CD4-positive, alpha-beta T cell treated with Interleukin-15 for 1 hour (primary cell): ENCODE measurements around the gene TBX22.
"Not testable (repeated sequence)": the region's sequence is repeated elsewhere in the genome, so short reads cannot be mapped to it uniquely, and the experiment has no call there.

Experiments used
- DNase-seq: peaks from one replicate; pipeline ENCODE4 v3.0.0-alpha.2; 2020

Gene TBX22

DNA sequence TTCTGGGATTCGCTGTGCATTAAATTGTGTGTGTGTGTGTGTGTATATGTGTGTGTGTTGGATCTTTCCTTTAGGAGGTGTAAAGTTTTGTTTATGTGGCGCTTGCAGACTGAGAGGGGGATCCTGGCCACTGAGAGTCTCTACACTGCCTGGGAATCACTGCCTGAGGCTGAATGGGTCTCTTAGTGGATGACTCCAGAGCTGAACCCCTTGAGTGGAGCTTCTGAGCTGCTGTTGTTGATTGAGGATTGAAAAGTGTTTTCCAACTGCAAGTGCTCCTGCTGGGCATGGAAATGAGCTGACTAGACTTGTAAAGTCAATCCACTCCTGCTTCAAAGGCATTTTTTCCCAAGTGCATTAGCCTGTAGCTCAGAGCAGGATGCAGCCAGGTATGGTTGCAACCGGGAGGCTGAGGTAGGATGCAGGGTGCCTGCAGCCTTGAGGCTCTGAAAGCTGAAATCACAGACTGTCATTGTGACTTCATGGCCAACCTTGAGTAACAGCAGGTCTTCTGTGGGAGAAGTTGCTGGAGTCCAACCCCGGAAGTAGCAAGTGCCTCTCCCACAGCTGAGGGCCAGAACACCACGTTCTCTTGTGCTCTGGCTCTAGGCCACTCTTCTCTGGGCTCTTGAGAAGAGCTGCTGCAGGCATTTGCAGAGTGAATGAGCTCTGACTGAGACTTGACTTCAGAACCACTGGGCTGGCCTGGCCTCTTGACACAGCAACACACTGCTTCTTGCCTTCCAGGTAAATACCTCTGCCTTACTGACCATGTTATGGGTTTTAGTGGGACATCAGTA, at the start of gene TBX22:
TBX22 (plus strand) TSS at position 613 of the 800 bp plus-strand sequence. CDS start 7,517 bp downstream, outside the sequence.
- no peak for DNase-seq

DNA sequence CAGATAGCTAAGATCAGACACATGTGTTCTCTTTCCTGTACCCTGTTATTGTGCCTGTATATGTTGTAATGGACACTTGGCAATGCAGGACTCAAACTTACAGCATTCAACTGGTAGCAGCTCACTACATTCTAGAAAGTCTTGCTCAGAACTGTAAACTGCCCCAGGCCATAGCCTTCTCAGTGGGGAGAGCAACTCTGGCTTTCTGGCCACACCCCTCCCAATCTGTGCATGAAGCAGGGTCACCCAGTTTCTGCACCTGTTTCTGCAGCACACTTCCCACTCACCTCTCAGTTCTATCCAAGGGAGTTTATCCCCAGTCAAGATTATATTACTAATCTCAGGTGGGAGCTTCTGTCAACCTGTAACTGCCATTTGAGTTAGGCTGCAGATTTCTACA, 38.9 kb upstream of the TBX22 start:
- no peak for DNase-seq

GRCh38 chrX:80004458-80004857, 10.1 kb upstream of the TBX22 start:
- no peak for DNase-seq

GRCh38 chrX:80011522-80011921, 3.0 kb upstream of the TBX22 start:
- DNase-seq, result no peak

GRCh38 chrX:80016182-80016581, 1.6 kb downstream of the TBX22 start:
- DNase-seq, result no peak

DNA sequence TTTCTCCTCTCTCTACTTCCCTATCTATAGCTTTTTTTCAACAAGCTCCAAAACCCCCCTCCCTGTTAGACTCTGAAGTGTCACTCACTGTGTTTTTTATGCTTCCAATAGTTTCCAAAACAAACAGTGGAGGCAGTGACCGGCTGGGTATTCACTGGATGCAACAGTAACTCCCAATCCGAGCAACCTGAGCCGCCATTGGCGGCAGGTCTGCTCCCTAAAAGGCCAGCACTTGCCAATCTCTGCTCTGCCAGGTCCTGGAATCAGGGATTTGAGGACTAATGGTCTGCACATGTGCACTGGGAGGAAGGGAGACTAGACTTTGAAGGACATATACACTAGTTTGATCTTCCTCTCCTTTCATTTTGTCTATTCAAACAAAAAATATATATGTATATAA, 7.1 kb downstream of the TBX22 start:
- DNase-seq, result no peak

DNA sequence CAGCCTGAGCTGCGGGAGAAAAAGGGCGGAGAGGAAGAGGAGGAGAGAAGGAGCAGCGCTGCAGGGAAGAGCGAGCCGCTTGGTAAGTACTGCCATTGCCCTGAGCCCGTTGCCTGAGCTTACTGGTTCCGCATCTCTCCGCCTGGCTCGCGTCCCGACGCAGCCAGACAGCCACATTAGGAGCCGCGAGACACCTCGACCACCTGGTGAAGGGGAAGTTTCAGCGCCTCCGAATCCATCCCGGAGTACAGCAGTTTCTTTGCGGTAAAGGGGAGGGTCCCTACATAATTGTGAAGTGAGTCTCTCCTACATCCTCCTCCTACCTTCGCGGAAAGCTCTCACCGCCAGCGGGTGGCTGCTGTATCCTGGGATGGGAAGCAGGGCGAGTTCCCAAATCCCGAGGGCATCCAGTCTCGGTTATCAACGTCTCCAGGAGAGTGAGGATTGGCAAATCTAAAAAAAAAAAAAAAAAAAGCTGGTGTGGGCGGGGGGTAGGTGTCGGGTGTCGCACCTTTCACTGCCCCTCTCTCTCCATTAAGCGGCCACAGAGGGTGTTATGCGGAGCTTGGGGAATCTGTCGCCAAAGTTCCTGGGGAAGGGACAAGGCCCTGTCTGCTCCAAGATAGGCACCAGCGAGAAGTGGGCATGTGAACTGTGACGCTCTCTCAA, 7.9 kb downstream of the TBX22 start:
- DNase-seq, result no peak

- no peak for DNase-seq
Observed at GRCh38 chrX:80026116-80026515, 11.6 kb downstream of the TBX22 start.

- not testable (repeated sequence) for DNase-seq
Observed at GRCh38 chrX:80066156-80066555, 51.6 kb downstream of the TBX22 start.

DNA sequence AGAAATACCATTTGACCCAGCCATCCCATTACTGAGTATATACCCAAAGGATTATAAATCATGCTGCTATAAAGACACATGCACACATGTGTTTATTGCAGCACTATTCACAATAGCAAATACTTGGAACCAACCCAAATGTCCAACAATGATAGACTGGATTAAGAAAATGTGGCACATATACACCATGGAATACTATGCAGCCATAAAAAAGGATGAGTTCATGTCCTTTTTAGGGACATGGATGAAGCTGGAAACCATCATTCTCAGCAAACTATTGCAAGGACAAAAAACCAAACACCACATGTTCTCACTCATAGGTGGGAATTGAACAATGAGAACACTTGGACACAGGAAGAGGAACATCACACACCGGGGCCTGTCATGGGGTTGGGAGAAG, 61.1 kb downstream of the TBX22 start:
- DNase-seq, result not testable (repeated sequence)
